HG03060 (cell line): ENCODE results near the gene FNIP2.
"Not testable (repeated sequence)": the region's sequence is repeated elsewhere in the genome, so short reads cannot be mapped to it uniquely, and the experiment has no call there.

Source experiments
- ATAC-seq: cut with Tn5 transposase; IDR thresholded peaks from one replicate; pipeline ENCODE4 v1.9.1; 2021; ENCODE audit warnings: low read depth, moderate number of reproducible peaks; ENCODE audit not compliant: unreplicated experiment

FNIP2 gene

DNA sequence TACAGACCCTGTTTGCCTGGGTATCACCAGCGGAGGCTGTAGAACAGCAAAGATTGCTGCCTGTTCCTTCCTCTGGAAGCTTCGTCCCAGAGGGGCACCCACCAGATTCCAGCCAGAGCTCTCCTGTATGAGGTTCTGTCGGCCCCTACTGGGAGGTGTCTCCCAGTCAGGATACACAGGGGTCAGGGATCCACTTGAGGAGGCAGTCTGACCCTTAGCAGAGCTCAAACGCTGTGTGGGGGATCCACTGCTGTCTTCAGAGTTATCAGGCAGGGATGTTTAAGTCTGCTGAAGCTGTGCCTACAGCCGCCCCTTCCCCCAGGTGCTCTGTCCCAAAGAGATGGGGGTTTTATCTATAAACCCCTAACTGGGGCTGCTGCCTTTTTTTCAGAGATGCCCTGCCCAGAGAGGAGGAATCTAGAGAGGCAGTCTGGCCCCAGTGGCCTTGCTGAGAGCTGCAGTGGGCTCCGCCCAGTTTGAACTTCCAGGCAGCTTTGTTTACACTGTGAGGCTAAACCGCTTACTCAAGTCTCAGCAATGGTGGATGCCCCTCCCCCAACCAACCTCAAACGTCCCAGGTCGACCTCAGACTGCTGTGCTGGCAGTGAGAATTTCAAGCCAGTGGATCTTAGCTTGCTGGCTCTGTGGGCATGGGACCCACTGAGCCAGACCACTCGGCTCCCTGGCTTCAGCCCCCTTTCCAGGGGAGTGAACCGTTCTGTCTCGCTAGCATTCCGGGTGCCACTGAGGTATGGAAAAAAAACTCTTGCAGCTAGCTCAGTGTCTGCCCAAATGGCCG, 133.7 kb downstream of the FNIP2 start:
- ATAC-seq: not testable (repeated sequence)

DNA sequence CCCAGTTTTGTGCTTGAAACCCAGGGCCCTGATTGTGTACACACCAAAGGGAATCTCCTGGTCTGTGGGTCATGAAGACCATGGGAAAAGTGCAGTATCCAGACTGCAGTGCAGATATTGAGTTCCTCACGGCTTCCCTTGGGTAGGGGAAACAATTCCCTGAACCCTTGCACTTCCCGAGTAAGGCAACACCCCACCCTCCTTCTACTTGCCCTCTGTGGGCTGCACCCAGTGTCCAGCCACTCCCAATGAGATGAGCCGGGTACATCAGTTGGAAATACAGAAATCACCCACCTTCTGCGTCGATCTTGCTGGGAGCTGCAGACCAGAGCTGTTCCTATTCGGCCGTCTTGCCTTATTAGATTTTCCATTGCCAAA, 134.2 kb downstream of the FNIP2 start:
- no peak for ATAC-seq

DNA sequence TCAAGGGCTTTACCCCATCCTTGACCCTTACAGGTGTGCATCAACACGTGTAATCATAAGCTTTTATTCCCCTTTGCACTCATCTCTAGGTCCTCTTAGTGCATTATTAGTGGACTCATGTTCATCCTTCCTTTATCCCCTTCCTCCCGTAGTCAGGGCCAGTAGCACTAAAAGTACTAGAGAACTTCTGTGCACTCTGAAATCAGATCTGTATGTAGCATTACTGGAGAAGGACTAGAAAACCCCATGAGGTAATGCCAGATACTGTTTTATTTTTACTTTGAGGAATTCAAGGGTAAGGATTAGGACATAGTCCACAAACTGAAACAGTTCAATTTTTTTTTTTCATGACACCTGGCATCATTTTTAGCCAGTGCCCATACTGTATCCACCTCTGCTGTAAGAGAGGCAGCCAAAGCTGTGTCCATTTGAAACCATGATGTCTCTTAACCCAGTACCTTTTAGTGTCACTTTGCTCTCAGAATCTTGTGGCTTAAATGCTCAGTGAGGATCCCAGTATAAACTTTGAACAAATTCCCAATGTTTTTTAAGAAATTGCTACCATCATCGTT, 134.7 kb downstream of the FNIP2 start:
- ATAC-seq: no peak

DNA sequence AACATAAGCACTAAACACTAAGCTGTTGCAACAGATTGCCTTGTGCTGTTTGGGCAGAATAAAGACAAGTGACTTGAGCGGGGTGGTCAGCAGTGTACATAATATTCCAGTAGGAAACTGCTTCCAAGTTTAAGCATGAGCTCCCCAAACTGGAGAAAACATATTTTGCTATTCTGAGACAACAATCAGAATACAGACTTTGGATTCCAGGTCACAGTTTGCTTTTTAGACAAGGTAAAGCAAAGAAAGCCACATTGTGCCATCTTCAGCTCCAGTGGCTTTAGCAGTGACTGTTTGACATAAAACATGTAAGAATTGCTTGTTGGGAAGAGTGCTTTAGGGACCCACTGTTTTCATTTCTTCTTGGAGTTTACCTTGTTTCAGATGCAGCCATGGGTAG, 136.0 kb downstream of the FNIP2 start:
- ATAC-seq: no peak

DNA sequence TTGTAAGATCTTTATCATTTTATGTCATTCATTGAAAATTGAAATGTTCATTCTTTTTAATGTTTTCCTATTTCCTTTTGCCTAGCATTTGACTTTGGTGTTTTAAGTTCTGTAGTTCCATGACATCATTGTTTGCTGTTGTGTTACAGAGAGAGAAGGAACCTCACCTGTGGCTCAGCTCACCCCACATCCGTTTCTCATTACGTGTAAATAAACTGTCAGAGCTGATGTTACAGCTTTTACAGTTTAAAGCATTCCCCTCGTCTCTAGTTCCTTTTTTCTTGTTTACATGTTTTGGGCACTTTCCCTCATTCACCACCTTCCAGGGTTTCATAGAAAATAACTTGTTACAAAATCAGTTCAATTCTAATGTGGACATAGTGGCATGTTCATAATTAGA, 137.2 kb downstream of the FNIP2 start:
- no peak for ATAC-seq

DNA sequence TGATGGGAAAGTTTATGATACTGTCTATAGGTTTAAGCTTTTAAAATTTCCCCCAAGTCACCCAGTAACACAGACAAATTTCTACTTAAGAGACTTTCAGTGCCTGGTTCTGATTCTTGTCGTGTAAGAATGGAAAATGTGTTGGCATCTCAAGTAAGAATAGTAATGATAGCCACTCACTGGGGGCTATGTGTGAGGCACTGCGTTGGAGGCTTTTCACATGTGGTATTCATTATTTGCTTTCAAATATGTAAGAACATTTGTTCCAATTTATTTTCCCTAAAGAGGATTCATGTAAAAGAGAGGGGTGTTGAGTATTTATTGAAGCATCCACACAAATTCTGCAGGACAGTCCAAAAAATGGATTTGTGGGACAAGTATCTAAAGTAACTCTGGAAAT, 143.6 kb downstream of the FNIP2 start:
- ATAC-seq: no peak

DNA sequence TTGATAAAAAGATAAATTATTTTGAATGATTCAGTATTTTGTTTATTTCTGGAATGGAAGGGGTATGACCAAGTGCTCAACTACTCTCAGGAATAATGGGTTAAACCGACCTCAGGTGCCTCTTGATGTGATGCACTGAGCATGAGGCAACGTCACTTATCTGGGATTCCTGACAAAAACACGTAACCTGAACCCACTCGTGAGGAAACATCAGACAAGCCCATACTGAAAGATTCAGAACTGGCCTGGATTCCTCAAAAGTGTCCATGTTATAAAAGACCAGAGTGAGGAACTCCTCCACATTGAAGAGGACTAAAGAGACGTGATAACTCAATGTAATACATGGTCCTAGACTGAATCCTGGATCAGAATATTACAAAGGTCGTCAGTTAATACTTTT, 144.0 kb downstream of the FNIP2 start:
- ATAC-seq: no peak

DNA sequence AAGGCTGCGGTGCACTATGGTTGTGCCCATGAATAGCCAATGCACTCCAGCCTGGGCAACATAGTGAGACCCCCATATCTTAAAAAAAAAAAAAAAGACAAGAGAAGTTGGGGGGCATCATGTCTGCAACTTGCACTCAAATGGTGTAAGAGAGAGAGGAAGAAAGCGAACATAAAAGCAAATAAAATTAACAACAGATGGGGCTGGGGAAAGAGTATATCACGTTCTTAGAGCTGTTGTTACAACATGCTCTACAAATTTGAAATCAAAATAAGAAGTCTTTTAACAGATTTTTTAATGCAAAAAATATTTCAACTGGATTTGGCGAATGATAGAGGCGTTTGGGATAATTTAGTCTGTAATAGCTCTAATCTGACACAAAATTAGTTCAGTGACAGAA, 144.9 kb downstream of the FNIP2 start:
- ATAC-seq: no peak

DNA sequence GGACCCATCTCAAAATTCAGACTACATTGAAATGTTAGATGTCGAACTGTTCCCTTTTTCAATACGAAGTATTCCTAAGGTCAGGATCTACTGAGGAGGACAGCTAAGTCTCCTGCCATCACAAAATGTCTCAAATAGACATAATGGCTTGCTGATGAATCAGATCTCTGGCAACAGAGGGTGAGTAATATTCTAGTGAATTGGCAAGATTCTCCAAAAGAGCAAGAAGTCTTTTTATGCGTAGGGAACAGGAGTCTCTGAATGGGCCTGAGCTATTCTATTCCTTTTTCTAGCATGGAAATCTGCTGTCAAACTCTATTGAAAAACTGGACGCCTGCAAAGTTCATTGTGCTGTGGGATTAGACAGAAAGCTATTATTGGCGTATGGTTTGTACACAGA, 145.4 kb downstream of the FNIP2 start:
- ATAC-seq: no peak

DNA sequence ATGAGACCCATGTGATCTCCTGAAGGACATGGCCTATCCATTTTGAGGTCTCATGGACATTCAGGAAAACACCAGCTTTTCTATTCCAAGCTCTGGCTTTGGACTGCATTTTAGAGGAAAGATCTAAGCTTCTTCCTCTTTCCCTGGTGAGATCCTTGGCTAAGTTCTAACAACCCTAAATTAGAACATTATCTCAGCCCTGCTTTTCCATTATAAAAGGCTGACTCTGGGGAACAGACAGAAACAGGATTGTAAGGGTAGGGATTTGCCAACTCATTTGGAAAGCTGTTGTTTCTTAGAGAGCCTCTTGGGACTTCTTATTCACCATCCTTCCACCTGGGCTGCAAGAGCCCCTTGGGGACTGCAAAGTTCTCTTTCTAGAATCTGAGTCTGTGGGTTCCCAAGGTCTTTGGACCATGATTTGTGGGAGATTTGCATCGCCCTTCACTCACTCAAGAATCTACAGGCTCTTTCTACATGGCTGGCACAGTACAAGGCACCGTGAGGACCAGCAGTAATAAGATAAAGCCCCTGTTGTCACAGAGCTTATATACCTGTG, 146.9 kb downstream of the FNIP2 start:
- ATAC-seq: no peak

DNA sequence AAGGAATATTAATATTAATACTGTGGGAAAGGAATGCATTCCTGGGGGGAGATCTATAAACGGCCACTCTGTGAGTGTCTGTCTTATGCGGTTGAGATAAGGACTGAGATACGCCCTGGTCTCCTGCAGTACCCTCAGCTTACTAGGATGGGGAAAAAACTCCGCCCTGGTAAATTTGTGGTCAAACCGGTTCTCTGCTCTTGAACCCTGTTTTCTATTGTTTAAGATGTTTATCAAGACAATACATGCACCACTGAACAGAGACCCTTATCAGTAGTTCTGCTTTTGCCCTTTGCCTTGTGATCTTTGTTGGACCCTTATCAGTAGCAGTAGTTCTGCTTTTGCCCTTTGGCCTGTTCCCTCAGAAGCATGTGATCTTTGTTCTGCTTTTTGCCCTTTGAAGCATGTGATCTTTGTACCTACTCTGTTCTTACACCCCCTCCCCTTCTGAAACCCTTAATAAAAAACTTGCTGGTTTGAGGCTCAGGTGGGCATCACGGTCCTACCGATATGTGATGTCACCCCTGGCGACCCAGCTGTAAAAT, 151.7 kb downstream of the FNIP2 start:
- not testable (repeated sequence) for ATAC-seq

DNA sequence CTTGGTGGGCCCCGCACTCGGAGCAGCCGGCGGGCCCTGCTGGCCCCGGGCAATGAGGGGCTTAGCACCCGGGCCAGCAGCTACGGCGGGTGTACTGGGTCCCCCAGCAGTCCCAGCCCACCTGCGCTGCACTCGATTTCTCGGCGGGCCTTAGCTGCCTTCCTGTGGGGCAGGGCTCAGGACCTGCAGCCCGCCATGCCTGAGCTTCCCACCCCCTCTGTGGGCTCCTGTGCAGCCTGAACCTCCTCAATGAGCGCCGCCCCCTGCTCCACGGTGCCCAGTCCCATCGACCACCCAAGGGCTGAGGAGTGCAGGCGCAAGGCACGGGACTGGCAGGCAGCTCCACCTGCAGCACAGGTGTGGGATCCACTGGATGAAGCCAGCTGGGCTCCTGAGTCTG, 158.9 kb downstream of the FNIP2 start:
- not testable (repeated sequence) for ATAC-seq

DNA sequence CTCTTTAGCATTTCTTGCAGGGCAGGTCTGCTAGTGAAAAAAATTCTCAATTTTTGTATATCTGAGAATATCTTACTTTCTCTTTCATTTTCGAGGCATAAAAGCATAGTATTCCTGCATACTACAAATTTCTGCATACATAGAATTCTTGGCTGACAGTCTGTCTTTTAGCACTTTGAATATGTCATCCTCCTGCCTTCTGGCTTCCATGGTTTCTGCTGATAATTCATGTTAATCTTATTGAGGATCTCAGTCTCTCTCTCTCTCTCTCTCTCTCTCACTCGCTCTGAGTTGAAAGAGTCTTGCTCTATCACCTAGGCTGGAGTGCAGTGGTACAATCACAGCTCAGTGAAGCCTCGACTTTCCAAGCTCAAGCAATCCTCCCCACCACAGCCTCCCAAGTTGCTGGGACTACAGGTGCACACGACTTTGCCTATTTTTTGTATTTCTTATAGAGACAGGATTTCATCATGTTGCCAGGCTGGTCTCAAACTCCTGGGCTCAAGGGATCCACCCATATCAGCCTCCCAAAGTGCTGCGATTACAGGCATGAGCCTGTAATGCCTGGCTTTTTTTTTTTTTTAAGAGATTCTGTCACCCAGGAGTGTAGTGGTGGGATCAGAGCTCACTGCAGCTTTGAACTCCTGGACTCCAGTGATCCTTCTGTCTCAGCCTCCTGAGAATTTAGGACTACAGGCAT, 161.3 kb downstream of the FNIP2 start:
- no peak for ATAC-seq

DNA sequence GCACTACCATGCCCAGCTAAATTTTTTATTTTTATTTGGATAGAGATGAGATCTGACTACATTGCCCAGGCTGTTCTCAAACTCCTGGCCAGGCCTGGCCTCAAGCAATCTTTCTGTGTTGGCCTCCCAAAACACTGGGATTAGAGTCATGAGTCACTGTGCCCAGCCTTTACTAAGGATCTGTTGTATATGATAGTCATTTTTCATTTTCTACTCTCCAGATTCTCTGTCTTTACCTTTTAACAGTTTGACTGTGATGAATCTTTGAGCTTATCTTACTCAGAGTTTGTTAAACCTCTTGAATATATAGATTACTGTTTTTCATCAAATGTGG, 161.8 kb downstream of the FNIP2 start:
- ATAC-seq: no peak

DNA sequence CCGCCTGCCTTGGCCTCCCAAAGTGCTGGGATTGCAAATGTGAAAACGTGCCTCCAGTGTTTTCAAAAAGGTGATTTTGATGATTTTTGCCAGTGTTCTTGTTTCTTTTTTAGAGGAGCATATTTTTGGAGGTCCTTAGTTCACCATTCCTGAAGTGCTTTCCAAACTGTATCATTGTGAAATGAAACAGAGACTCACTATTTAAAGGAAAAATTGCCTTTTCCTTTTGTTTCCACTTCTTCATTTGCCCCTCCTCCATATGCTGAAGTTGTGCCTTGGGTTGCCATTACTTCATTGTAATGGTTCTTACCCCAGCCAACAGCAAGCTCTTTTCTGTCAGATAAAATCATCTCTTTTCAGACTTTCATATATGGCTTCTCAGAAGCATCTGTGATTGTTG, 164.4 kb downstream of the FNIP2 start:
- no peak for ATAC-seq

DNA sequence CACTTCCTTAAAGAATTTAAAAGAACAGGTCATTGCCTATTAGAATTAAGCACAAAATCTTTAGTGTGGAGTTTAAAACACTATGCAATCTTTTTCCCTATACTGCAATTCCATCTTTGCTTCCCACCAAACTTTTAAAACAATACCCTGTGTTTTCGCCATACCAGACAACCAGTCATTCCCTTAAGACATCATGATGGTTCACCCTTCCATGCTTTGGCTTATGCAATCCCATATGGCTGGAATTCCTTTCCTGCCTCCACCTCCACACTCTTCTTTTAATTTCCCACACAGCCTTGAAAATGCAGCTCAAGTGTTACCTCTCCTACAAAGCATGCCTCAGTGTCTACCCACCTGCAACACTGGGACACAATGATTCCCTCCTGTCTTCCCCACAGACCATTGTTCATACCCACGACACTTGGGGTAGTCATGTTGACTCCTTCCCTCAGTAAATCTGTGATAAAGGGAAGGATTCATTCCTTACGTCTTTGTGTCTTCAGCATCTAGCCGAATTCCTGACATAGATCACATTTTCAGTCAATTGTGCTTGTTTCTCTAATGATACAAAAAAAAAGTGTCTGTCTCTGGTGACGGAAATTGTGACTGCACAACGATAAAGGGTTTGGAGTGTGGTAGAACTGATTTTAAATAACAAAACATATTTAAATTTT, 166.3 kb downstream of the FNIP2 start:
- ATAC-seq: no peak

DNA sequence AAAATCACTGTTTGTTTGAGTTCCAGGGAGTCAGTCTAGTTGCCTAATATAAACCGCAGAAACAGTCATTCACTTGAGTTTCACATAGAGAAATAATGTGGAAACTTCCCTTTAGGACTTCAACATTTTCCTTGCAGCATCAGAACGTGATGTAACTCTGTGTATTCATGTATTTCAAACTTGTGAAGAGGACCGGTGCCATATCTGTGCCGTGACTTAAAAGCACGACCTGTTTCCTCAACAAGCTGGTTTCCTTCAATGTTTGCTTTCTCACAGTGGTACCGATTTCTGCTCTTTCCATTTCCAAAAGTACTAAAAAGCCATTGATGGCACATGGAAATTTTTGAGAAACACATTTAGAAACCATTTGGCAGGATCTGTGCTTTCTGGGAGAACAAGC, 167.4 kb downstream of the FNIP2 start:
- ATAC-seq: no peak

DNA sequence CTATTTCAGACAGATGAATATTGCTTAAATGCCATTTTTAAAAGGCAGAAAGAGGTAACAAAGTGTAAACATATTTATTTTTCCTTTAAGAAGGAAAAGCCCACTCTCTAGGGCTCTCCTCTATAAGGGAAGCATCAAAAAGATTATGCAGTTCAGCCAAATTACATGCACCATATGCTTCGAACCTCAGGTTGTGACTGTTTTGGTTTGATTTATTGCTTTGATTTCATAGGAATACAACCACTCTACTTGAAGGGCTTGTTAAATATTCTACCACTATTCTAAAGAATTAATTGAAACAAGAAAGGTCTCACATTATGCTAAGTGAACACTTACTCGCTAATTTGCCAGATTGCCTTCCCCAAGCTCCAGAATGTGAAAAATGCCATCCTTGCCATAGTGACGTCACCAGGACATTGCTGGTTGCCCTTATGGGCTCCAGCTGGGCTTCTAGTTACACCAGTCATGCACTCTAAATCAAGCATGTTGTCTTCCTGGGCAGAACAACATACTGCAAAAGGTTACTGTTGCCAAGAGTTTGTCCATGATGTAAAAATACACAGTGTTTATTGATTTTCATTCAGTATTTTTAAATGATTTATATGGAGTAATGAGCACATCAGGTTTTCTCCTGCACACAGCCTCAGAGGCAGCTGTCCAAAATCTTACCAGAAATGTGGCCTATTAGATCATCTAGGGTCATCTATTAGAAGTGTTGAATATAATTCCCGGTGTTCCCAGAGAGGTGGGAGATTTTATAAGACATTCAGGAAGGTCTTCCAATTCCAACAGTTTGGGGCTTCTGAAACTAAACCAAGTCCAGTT, 169.6 kb downstream of the FNIP2 start:
- ATAC-seq: no peak

DNA sequence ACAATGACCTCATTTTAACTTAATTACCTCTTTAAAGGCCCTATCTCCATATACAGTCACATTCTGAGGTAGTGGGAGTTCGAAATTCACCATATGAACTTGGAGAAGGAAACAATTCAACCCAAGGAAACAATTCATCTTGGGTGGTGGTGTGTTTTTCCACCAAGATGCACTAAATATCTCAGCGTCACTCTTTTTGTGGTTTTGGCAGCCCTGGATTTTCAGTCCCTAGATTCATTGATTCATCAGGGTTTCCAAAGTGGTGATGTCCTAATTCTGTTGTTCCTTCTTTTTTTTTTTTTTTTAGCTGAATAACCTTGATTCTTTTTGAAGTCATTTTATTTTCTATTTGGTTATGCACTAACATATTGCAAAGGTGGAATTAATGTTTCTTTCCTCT, 171.4 kb downstream of the FNIP2 start:
- no peak for ATAC-seq

DNA sequence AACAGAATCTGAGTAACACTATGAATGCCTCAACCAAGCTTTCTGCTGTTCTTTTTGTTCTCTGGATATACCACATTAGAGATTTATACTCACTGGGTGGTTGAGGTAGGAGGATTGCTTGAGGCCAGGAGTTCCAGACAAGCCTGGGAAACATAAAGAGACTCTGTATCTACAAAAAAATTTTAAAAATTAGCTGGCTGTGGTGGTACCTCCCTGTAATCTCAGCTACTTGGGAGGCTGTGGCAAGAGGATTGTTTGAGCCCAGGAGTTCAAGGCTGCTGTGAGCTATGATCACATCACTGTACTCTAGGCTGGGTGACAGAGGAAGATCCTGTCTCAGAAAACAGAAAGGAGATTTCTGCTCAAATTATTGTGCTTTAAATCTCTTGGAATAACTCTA, 172.5 kb downstream of the FNIP2 start:
- no peak for ATAC-seq
